Hepatocyte (in vitro differentiated cells): ENCODE data around the gene TRAFD1. TPM values are rescaled to one million over a fixed set of nuclear protein-coding genes. Genes with fewer than 3 reads are reported as not detected.

Experiments used
- DNase-seq: peaks from one replicate; pipeline ENCODE4 v3.0.0-alpha.2; 2016; ENCODE audit warnings: low spot score
- H2AFZ ChIP-seq: fragments of 200-600 bp; sonication (generic); 2 replicates; pipeline ENCODE4 v1.6.0; 2016; ENCODE audit warnings: antibody characterized with exemption, mild to moderate bottlenecking
- H3K27ac ChIP-seq: fragments of 200-600 bp; sonication (generic); 2 replicates; pipeline ENCODE4 v1.5.1; 2016; ENCODE audit warnings: mild to moderate bottlenecking
- H3K27me3 ChIP-seq: fragments of 200-600 bp; sonication (generic); 2 replicates; pipeline ENCODE4 v1.6.1; 2016
- H3K36me3 ChIP-seq: fragments of 200-600 bp; sonication (generic); replicated peaks from 2 replicates; pipeline ENCODE4 v1.5.1; 2016; ENCODE audit warnings: low read depth; ENCODE audit not compliant: insufficient read depth
- H3K4me1 ChIP-seq: fragments of 200-600 bp; sonication (generic); 2 replicates; pipeline ENCODE4 v1.5.1; 2016; ENCODE audit warnings: mild to moderate bottlenecking, moderate library complexity; ENCODE audit not compliant: insufficient read depth
- H3K4me2 ChIP-seq: fragments of 200-600 bp; sonication (generic); 2 replicates; pipeline ENCODE4 v1.6.0; 2016
- H3K4me3 ChIP-seq: fragments of 200-600 bp; sonication (generic); 2 replicates; pipeline ENCODE4 v1.5.1; 2016; ENCODE audit warnings: mild to moderate bottlenecking
- H3K79me2 ChIP-seq: fragments of 200-600 bp; sonication (generic); 2 replicates; pipeline ENCODE4 v1.6.0; 2017; ENCODE audit warnings: mild to moderate bottlenecking
- H3K9me2 ChIP-seq: fragments of 200-600 bp; sonication (generic); replicated peaks from 2 replicates; pipeline ENCODE4 v1.6.0; 2017; ENCODE audit warnings: mild to moderate bottlenecking; ENCODE audit not compliant: insufficient read depth
- H3K9me3 ChIP-seq: fragments of 200-600 bp; sonication (generic); 2 replicates; pipeline ENCODE4 v1.5.1; 2016; ENCODE audit warnings: low read depth, mild to moderate bottlenecking
- H4K20me1 ChIP-seq: fragments of 200-600 bp; sonication (generic); 2 replicates; pipeline ENCODE4 v1.6.0; 2016; ENCODE audit warnings: mild to moderate bottlenecking; ENCODE audit not compliant: insufficient read depth, poor library complexity, severe bottlenecking
- EZH2 ChIP-seq: fragments of 200-600 bp; sonication (generic); IDR thresholded peaks from 2 replicates; pipeline ENCODE4 v1.6.1; 2016; ENCODE audit warnings: antibody characterized with exemption, mild to moderate bottlenecking, borderline replicate concordance
- EZH2phosphoT487 ChIP-seq: fragments of 200-600 bp; sonication (generic); IDR thresholded peaks from one replicate; pipeline ENCODE4 v1.6.1; 2018; ENCODE audit warnings: antibody characterized with exemption, mild to moderate bottlenecking, low read depth, moderate library complexity; ENCODE audit not compliant: unreplicated experiment, severe bottlenecking
- WGBS: methylation state at CpG from one replicate; pipeline ENCODE4 v1.1.6; 2016; ENCODE audit warnings: low lambda C conversion rate; ENCODE audit errors: missing lambda C conversion rate; 5-methylcytosine and 5-hydroxymethylcytosine counted together
- polyA plus RNA-seq: library from polyadenylated mRNA; unstranded; fragments of >200 nt; fragmentation: Nextera tagmentation; extraction: Ambion mirVana; gene quantifications from 2 replicates; pipeline ENCODE4 v1.2.1, GENCODE V29; 2016
- total RNA-seq: library from RNA; depleted of rRNA; stranded (reverse); fragments of >200 nt; gene quantifications from 2 replicates; pipeline ENCODE4 v1.2.3, GENCODE V29; 2014
- TF ChIP-seq, protein P1 (sequence below): fragments of 200-600 bp; sonication (generic); IDR thresholded peaks from 2 replicates; pipeline ENCODE4 v1.5.1; 2016; ENCODE audit warnings: antibody characterized with exemption, mild to moderate bottlenecking; ENCODE audit not compliant: poor library complexity

TRAFD1 gene
- total and polyA plus RNA-seq, 2 experiments from 2014 or later: 37.1 to 37.3 TPM

DNA sequence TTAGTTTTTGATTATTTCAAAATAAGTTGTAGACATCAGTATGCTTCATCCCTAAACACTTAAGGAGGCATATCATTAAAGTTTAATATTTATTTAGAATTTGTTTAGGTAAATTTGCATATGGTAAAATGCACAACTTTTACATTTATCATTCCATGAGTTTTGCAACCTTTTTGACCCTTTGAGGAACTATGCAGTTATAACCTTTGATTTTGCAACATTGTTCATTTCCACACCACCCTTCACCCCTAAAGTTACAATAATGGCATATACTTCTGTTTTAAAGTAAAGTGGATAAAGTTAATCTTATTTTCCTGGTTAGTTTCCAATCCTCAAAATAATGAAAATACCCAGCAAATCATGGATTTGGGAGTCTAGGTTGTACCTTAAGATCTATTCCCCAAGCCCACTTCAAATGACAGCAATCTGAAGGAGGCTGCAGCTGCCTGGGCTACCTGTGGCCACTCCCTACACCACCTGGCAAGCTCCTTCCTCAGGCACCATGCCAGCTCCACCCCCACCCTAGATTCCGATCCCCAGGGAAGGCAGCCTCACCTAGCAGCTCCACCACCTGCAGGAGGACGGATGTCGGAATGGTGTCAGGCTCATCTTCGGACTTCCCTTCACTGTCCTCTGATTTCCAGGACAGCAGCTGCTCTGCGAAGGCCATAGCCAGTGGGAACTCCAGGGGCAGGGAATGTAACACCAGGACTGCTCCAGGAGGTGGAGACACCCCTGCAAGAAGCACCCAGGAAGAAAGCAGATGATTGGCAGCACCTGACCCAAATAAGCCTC, 65.1 kb downstream of the TRAFD1 start:
- H3K9me2 ChIP-seq: no peaks in the 10 kb centered on the region
- H3K4me1 ChIP-seq: no peaks in the 10 kb centered on the region
- no peak for DNase-seq
- no peaks in the 10 kb centered on the region for H4K20me1 ChIP-seq
- H3K36me3 ChIP-seq: no peaks in the 10 kb centered on the region
- H3K4me3 ChIP-seq: no peak overlapping the region
- TF ChIP-seq, protein P1, sequence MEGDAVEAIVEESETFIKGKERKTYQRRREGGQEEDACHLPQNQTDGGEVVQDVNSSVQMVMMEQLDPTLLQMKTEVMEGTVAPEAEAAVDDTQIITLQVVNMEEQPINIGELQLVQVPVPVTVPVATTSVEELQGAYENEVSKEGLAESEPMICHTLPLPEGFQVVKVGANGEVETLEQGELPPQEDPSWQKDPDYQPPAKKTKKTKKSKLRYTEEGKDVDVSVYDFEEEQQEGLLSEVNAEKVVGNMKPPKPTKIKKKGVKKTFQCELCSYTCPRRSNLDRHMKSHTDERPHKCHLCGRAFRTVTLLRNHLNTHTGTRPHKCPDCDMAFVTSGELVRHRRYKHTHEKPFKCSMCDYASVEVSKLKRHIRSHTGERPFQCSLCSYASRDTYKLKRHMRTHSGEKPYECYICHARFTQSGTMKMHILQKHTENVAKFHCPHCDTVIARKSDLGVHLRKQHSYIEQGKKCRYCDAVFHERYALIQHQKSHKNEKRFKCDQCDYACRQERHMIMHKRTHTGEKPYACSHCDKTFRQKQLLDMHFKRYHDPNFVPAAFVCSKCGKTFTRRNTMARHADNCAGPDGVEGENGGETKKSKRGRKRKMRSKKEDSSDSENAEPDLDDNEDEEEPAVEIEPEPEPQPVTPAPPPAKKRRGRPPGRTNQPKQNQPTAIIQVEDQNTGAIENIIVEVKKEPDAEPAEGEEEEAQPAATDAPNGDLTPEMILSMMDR: no peak
- TF ChIP-seq EZH2phosphoT487 (no peak), EZH2 (no peak)
- H3K79me2 ChIP-seq: no peaks in the 10 kb centered on the region
- no peak overlapping the region for H2AFZ ChIP-seq
- H3K4me2 ChIP-seq: no peak overlapping the region
- WGBS: 96% methylated on average over 5 of the region's 5 CpGs
- H3K9me3 ChIP-seq: no peaks in the 10 kb centered on the region
- H3K27me3 ChIP-seq: no peaks in the 10 kb centered on the region
- H3K27ac ChIP-seq: no peak overlapping the region

DNA sequence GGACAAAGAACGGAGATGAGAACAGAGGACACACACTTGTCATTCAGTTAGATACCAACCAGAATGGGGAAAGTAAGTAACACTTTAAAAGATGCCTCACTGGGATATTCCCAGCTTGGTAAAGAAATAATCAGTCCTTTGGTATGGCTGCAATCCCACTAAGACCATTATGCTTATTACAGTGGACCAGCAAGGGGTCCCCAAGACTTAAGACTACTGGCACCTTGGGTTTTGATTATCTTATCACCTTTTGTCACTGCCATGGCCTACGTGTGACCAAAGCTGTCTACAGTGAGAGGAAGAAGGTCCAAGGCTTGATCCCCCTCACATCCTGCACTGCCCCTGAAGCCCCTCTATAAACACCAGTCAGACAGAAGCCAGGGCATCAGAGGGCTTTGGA, 65.8 kb downstream of the TRAFD1 start:
- no peaks in the 10 kb centered on the region for H3K4me1 ChIP-seq
- H3K9me2 ChIP-seq: no peaks in the 10 kb centered on the region
- H2AFZ ChIP-seq: no peak overlapping the region
- WGBS: 83% methylated on average over 2 of the region's 2 CpGs
- no peaks in the 10 kb centered on the region for H3K9me3 ChIP-seq
- H4K20me1 ChIP-seq: no peaks in the 10 kb centered on the region
- no peak overlapping the region for H3K27ac ChIP-seq
- no peak for TF ChIP-seq EZH2
- TF ChIP-seq, protein P1: no peak
- no peak for TF ChIP-seq EZH2phosphoT487
- no peaks in the 10 kb centered on the region for H3K36me3 ChIP-seq
- no peak for DNase-seq
- H3K4me2 ChIP-seq: no peak overlapping the region
- H3K27me3 ChIP-seq: no peaks in the 10 kb centered on the region
- no peaks in the 10 kb centered on the region for H3K79me2 ChIP-seq
- no peak overlapping the region for H3K4me3 ChIP-seq

DNA sequence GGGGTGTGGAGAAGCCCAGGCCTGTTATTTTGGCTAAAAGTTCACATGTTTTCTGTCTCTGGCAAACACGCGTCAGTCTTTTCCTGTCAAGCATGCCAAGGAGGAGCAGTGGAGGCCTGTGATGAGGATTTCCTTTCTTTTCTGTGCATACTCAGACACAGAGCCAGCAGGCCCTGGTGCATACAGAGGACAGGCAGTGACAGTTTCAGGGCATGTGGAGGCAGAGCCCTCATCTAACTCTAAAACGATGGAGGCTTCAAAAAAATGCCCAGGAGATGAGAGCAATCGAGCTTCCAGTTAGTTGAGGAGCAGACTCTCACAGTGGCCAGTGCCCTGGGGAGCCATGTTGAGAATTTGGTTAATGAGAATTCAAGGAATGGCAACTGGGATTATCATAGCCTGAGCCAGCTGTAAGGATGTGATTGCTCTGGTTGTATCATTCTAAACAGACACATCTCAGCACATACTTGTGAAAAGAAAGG, 66.5 kb downstream of the TRAFD1 start:
- no peaks in the 10 kb centered on the region for H3K79me2 ChIP-seq
- no peaks in the 10 kb centered on the region for H4K20me1 ChIP-seq
- H3K4me3 ChIP-seq: no peak overlapping the region
- no peak overlapping the region for H3K4me2 ChIP-seq
- no peak for TF ChIP-seq EZH2
- TF ChIP-seq, protein P1: no peak
- DNase-seq: no peak
- 72% methylated on average over 4 of the region's 4 CpGs for WGBS
- no peak overlapping the region for H2AFZ ChIP-seq
- no peaks in the 10 kb centered on the region for H3K9me2 ChIP-seq
- H3K4me1 ChIP-seq: no peaks in the 10 kb centered on the region
- no peaks in the 10 kb centered on the region for H3K9me3 ChIP-seq
- no peaks in the 10 kb centered on the region for H3K27me3 ChIP-seq
- no peak overlapping the region for H3K27ac ChIP-seq
- H3K36me3 ChIP-seq: no peaks in the 10 kb centered on the region
